ENCODE data around the gene YWHAH.

- TF ChIP-seq CTCF (IDR thresholded peaks at IDR 0.05): no peak
- TF ChIP-seq ZFX (IDR thresholded peaks at IDR 0.05; ENCODE audit: borderline replicate concordance): no peak
These were observed 17.4 kb upstream of the YWHAH start for GRCh38 chr22:31926969-31927368.
